Glutamatergic neuron (in vitro differentiated cells): Measurements from ENCODE around the gene MRO. TPM values are rescaled to one million over a fixed set of nuclear protein-coding genes. Genes with fewer than 3 reads are reported as not detected.

Source experiments
- DNase-seq: peaks from one replicate; pipeline ENCODE4 v3.0.0; 2022
- H3K27ac Mint-ChIP-seq: one replicate; pipeline ENCODE4 v1.8.0; 2020; ENCODE audit warnings: mild to moderate bottlenecking, mixed read lengths, inconsistent platforms; ENCODE audit not compliant: unreplicated experiment
- H3K27me3 Mint-ChIP-seq: one replicate; pipeline ENCODE4 v1.8.0; 2020; ENCODE audit warnings: mild to moderate bottlenecking, moderate library complexity, mixed read lengths, inconsistent platforms; ENCODE audit not compliant: unreplicated experiment
- H3K36me3 Mint-ChIP-seq: one replicate; pipeline ENCODE4 v1.8.0; 2020; ENCODE audit warnings: mild to moderate bottlenecking, mixed read lengths, inconsistent platforms; ENCODE audit not compliant: unreplicated experiment
- H3K4me1 Mint-ChIP-seq: one replicate; pipeline ENCODE4 v1.8.0; 2020; ENCODE audit warnings: mild to moderate bottlenecking, low read depth, mixed read lengths, inconsistent platforms; ENCODE audit not compliant: unreplicated experiment
- H3K4me3 Mint-ChIP-seq: one replicate; pipeline ENCODE4 v1.8.0; 2020; ENCODE audit warnings: mild to moderate bottlenecking, mixed read lengths, inconsistent platforms; ENCODE audit not compliant: unreplicated experiment
- H3K9me3 Mint-ChIP-seq: one replicate; pipeline ENCODE4 v1.8.0; 2020; ENCODE audit warnings: mild to moderate bottlenecking, moderate library complexity, mixed read lengths, inconsistent platforms; ENCODE audit not compliant: unreplicated experiment
- total RNA-seq: library from RNA; stranded (reverse); fragmentation: NEBNext Ultra II Directional; extraction: Animal tissue kit (Norgen Biotek cat#: 25700); gene quantifications from one replicate; pipeline ENCODE4 v1.2.1, GENCODE V29; 2021; ENCODE audit not compliant: unreplicated experiment
- TF ChIP-seq, protein P1 (sequence below): fragments of 200-600 bp; sonication (generic); IDR thresholded peaks from one replicate; pipeline ENCODE4 v1.5.0; 2021; ENCODE audit not compliant: partially characterized antibody, unreplicated experiment

Gene MRO
- total RNA-seq, 1 donor from 2014 or later: not detected

DNA sequence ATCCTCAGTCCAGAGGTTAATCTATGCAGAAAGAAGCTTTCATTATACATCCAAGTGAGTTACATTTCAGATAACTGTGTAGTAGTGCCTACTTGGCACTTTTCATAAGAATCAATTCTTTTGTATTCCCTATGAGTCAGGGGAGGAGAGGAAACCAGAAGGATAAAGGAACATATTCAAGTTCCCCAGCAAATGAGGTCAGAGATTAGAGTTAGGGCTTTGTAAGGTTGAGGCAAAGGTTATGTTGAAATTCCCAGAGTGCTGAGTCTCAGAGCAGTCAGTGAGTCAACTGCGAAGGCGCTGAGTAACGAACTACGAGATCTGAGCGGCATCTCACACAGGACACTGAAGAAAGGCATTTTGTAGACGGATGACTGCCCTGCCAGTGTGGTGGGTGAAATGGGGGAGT lies 34.1 kb upstream of the MRO start:
- H3K4me1 Mint-ChIP-seq: no peaks in the 10 kb centered on the region
- TF ChIP-seq, protein P1, sequence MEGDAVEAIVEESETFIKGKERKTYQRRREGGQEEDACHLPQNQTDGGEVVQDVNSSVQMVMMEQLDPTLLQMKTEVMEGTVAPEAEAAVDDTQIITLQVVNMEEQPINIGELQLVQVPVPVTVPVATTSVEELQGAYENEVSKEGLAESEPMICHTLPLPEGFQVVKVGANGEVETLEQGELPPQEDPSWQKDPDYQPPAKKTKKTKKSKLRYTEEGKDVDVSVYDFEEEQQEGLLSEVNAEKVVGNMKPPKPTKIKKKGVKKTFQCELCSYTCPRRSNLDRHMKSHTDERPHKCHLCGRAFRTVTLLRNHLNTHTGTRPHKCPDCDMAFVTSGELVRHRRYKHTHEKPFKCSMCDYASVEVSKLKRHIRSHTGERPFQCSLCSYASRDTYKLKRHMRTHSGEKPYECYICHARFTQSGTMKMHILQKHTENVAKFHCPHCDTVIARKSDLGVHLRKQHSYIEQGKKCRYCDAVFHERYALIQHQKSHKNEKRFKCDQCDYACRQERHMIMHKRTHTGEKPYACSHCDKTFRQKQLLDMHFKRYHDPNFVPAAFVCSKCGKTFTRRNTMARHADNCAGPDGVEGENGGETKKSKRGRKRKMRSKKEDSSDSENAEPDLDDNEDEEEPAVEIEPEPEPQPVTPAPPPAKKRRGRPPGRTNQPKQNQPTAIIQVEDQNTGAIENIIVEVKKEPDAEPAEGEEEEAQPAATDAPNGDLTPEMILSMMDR: no peak
- DNase-seq: no peak
- no peaks in the 10 kb centered on the region for H3K36me3 Mint-ChIP-seq
- no peak overlapping the region for H3K4me3 Mint-ChIP-seq
- H3K9me3 Mint-ChIP-seq: peaks cover 4% of the 10 kb centered on the region
- H3K27me3 Mint-ChIP-seq: peaks cover 5% of the 10 kb centered on the region
- no peak overlapping the region for H3K27ac Mint-ChIP-seq

DNA sequence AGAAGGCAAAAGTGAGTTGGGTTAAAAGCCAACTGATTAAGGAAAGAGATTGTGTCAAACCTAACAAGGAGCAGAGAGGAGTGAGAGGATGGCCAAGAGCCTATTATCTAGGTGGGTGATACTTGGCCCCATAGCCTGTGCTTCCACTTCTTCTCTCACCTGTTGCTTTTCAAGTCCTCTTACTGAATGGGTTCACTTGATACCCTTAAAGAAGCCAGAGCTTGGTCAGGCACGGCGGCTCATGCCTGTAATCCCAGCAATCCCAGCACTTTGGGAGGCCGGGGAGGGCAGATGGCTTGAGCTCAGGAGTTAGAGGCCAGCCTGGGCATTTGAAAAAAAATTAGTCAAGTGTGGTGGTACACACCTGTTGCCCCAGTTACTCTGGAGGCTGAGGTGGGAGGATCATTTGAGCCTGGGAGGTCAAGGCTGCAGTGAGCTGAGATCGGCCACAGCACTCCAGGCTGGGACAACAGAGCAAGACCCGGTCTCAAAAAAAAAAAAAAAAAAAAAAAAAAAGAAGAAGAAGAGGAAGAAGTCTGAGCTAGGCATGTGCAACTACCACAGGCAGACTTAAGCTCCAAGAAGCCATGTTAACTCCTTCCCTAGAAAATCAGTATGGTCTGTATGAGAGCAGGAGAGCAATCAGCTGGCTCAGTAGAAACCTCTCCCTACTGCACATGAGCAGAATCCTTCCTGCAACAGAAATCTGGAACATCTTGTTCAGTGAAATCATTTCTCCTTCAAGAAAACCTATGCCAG lies 30.7 kb upstream of the MRO start:
- no peaks in the 10 kb centered on the region for H3K36me3 Mint-ChIP-seq
- TF ChIP-seq, protein P1: no peak
- no peak overlapping the region for H3K4me3 Mint-ChIP-seq
- peaks cover 4% of the 10 kb centered on the region for H3K9me3 Mint-ChIP-seq
- no peak overlapping the region for H3K27ac Mint-ChIP-seq
- H3K4me1 Mint-ChIP-seq: no peaks in the 10 kb centered on the region
- no peak for DNase-seq
- H3K27me3 Mint-ChIP-seq: peaks cover 5% of the 10 kb centered on the region

- no peak overlapping the region for H3K27ac Mint-ChIP-seq
- H3K4me3 Mint-ChIP-seq: no peak overlapping the region
- TF ChIP-seq, protein P1: no peak
- no peaks in the 10 kb centered on the region for H3K36me3 Mint-ChIP-seq
- peaks cover 4% of the 10 kb centered on the region for H3K9me3 Mint-ChIP-seq
- no peaks in the 10 kb centered on the region for H3K4me1 Mint-ChIP-seq
- no peak for DNase-seq
- peaks cover 5% of the 10 kb centered on the region for H3K27me3 Mint-ChIP-seq
These were observed 29.6 kb upstream of the MRO start for GRCh38 chr18:50849419-50849821.

GRCh38 chr18:50848991-50849390 lies 29.2 kb upstream of the MRO start:
- Mint-ChIP-seq H3K27ac (no peak overlapping the region), H3K9me3 (peaks cover 4% of the 10 kb centered on the region), H3K36me3 (no peaks in the 10 kb centered on the region), H3K4me1 (no peaks in the 10 kb centered on the region), H3K27me3 (peaks cover 5% of the 10 kb centered on the region), H3K4me3 (no peak overlapping the region)
- no peak for DNase-seq
- TF ChIP-seq, protein P1: no peak

DNA sequence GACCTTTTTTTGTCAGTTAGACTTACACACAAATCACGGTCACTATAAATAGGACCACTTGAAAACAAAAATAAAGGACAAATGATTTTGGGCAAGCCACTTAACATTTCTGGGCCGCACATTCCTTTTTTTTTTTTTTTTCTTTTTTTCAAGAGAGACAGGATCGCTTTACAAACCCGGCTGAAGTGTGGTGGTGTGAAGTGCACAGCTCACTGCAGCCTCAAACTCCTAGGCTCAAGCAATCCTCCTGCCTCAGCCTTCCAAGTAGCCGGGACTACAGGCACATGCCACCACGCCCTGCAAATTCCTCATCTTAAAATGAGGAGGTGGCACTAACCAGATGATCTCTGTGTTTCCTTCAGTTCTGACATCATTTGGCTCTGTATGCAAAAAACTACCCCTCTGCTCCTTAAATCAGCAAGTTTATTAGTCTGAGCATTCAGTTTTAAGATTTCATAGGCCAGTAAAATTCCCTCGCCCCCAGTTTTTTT lies 28.3 kb upstream of the MRO start:
- Mint-ChIP-seq H3K9me3 (peaks cover 4% of the 10 kb centered on the region), H3K36me3 (no peaks in the 10 kb centered on the region), H3K27ac (no peak overlapping the region), H3K4me3 (no peak overlapping the region), H3K4me1 (no peaks in the 10 kb centered on the region), H3K27me3 (peaks cover 5% of the 10 kb centered on the region)
- TF ChIP-seq, protein P1: no peak
- DNase-seq: no peak
